PFSK-1 (cell line): Measurements from ENCODE around the gene KRTAP10-10.
"Not testable (repeated sequence)": the region's sequence is repeated elsewhere in the genome, so short reads cannot be mapped to it uniquely, and the experiment has no call there.

ENCODE experiments used
- POLR2AphosphoS5 ChIP-seq: IDR thresholded peaks from 2 replicates; pipeline ENCODE4 v1.6.1; 2012; ENCODE audit warnings: low read depth, mild to moderate bottlenecking, control low read depth, low read length, moderate library complexity
- SIN3A ChIP-seq: IDR thresholded peaks from 2 replicates; pipeline ENCODE4 v1.6.1; 2012; ENCODE audit warnings: mild to moderate bottlenecking, low read length, moderate library complexity, borderline replicate concordance; ENCODE audit not compliant: insufficient read depth

DNA sequence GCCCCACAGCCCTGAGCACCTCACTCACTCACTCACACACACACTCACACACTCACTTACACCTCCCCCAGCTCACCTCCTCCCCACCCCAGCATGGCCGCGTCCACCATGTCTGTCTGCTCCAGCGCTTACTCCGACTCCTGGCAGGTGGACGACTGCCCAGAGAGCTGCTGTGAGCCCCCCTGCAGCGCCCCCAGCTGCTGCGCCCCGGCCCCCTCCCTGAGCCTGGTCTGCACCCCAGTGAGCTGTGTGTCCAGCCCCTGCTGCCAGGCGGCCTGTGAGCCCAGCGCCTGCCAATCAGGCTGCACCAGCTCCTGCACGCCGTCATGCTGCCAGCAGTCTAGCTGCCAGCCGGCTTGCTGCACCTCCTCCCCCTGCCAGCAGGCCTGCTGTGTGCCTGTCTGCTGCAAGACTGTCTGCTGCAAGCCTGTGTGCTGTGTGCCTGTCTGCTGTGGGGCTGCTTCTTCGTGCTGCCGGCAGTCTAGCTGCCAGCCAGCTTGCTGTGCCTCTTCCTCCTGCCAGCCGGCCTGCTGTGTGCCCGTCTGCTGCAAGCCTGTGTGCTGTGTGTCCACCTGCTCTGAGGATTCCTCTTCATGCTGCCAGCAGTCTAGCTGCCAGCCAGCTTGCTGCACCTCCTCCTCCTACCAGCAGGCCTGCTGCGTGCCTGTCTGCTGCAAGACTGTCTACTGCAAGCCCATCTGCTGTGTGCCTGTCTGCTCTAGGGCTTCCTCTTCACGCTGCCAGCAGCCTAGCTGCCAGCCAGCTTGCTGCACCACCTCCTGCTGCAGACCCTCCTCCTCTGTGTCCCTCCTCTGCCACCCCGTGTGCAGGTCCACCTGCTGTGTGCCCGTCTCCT lies 9.4 kb downstream of the KRTAP10-10 start, which contains the start of gene KRTAP10-11:
- not testable (repeated sequence) for TF ChIP-seq SIN3A, POLR2AphosphoS5
